LNCaP clone FGC (cell line): ENCODE data around the gene SPAG4.

ENCODE experiments used
- DNase-seq: peaks from one replicate; pipeline ENCODE4 v3.0.0-alpha.2; 2011; ENCODE audit warnings: low read depth
- H3K4me3 ChIP-seq: 2 replicates; pipeline ENCODE4 v1.5.1; 2011; ENCODE audit warnings: mild to moderate bottlenecking, low read depth, low read length, control low read depth
- TF ChIP-seq, protein P1 (sequence below): IDR thresholded peaks from 2 replicates; pipeline ENCODE4 v1.5.1; 2012; ENCODE audit warnings: mild to moderate bottlenecking; ENCODE audit not compliant: control insufficient read depth, insufficient read depth; ENCODE audit errors: extremely low read depth

Gene SPAG4

DNA sequence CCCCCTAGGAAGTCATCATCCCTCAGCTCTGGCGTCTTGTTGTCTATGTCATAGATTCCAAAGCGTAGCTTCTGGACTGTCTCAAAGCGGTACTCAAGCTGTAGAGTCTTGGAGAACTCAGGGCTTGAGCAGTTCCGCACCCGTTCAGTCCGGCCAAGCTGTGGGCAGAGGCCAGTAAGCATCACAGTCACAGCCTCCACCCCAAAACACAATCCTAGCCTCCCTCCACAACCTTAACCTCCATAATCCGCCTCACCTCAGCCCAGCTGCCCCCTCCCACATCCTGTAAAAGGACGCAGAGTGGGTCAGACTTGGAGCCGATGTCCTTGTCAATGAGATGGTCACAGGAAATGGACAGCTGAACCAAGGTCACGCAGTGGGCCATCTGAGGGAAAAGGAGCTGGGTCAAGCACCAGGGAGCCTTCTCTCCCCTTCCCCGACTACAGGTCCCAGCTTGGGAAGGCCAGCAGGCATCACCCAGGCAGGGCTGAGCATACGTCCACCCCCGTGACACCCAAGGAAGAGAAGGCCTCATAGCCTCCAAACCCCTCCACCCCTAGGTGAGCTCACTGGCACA lies 17.0 kb downstream of the SPAG4 start:
- H3K4me3 ChIP-seq = no peak overlapping the region
- DNase-seq = no peak
- TF ChIP-seq, protein P1, sequence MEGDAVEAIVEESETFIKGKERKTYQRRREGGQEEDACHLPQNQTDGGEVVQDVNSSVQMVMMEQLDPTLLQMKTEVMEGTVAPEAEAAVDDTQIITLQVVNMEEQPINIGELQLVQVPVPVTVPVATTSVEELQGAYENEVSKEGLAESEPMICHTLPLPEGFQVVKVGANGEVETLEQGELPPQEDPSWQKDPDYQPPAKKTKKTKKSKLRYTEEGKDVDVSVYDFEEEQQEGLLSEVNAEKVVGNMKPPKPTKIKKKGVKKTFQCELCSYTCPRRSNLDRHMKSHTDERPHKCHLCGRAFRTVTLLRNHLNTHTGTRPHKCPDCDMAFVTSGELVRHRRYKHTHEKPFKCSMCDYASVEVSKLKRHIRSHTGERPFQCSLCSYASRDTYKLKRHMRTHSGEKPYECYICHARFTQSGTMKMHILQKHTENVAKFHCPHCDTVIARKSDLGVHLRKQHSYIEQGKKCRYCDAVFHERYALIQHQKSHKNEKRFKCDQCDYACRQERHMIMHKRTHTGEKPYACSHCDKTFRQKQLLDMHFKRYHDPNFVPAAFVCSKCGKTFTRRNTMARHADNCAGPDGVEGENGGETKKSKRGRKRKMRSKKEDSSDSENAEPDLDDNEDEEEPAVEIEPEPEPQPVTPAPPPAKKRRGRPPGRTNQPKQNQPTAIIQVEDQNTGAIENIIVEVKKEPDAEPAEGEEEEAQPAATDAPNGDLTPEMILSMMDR = no peak

DNA sequence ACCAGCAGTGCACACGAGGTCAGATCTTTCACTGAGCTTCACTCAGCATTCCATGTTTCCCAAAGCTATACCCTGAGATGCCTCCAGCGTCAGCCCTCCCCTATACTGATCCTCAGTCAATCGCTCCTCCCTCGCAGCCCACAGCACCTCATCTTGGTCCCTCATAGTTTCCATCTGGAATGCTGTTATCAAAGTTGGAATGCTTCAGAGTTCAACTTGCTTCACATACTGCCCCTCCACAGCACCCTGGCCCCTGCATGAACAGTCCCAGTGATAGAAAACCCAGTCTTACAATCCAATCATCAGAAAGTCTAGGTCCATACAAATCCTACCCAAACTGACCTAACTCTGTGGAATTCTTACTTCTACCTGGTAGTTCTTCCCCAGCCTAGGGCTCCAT lies 20.0 kb downstream of the SPAG4 start:
- TF ChIP-seq, protein P1 = no peak
- DNase-seq = no peak
- no peak overlapping the region for H3K4me3 ChIP-seq

DNA sequence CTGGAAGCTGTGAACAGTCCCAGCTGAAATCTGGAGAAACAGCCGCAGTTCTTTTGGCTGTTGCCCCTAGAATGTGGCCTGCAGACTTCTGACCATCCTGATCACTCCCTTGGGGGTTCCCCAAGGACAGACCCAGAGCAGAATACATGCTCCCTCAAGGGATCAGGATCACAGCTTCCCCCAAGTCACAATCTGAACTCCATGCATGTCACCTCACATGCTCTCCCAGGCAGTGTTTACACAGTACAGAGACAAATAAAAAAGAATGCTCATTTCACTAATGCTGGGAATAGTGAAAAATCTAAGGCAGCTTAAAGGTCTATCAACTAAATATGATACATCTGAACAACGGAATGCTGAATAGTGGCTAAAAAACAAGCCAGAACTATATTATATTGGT lies 20.5 kb downstream of the SPAG4 start:
- no peak for DNase-seq
- H3K4me3 ChIP-seq = no peak overlapping the region
- TF ChIP-seq, protein P1 = no peak

DNA sequence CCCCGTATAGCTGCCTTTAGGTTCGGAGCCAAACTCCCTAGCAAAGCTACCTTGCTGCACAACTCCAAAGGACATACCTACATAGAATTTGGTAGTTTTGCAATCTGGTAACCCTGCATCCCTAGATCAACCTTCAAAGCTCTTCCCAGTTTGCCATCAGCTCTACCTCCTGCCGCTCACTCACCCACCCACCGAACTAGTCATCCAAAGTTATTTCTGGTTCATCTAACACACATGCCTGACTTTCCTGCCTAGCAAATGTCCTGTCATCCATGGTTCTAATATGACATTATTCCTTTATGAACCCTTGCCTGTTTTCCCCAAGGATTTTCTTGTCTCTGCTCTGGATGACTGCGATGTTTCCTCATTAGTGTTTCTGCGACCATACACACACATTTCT lies 21.6 kb downstream of the SPAG4 start:
- no peak overlapping the region for H3K4me3 ChIP-seq
- DNase-seq = no peak
- TF ChIP-seq, protein P1 = no peak

DNA sequence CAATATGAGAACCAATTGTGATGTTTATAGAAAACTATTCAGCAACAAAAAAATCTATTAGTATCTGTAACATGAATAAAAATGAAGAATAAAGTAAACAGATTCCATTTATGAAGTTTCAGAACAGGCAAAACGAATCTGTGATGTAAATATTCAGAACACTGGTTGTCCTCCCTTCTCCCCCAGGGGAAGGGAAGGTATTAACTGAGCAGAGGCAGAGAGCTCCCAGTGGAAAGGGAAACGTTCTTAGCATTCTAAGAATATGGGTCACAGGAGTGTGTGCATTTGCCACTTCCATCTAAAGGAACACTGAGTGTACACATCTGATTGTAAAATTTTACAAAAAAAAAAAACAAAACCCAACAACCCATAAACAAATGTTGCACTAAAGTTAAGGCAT lies 23.1 kb downstream of the SPAG4 start:
- H3K4me3 ChIP-seq = no peak overlapping the region
- no peak for DNase-seq
- TF ChIP-seq, protein P1 = no peak

DNA sequence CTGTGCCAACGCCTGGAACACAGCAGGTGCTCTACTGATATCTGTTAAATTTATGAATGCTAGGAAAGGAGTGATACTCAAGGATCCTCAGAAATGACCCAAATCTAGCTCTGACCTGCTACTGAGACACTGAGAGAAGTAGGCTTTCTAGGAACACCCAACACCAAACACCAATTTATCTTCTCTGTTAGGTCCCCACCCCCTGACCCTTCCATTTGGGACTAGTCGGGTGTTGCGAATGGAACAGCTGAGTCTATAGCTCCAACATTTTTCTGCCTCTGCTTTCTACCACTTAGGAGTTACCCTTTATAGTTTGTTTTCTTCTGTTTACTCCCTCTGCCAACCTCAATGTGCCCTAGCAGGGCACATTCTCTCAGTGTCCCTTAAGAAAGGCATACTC lies 25.1 kb downstream of the SPAG4 start:
- TF ChIP-seq, protein P1 = no peak
- no peak for DNase-seq
- no peak overlapping the region for H3K4me3 ChIP-seq

DNA sequence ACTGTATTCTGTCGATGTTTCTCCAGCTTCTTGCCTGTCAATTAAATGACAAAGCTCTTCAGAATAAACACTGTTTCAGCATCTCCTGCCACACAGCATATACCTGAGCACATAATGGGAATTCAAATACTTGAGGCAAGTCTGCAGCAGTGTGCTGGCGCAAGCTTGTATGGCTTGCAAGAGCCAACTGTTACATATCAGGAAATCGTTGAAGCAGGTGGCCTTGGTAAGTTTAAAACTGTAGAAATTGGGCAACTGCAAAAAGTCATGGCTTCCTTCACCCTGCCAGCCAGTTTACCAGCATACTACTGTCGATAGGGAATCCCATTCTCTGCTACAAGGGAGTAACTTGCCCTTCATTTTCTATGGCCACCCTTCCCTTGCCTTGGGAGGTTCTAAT lies 26.1 kb downstream of the SPAG4 start:
- DNase-seq = no peak
- TF ChIP-seq, protein P1 = no peak

More for the DNA sequence above, 26.1 kb downstream of the SPAG4 start:
- H3K4me3 ChIP-seq = no peak overlapping the region
